Limb (tissue), 2 donors: ENCODE data around the gene ALMS1.
"Not testable (repeated sequence)": the region's sequence is repeated elsewhere in the genome, so short reads cannot be mapped to it uniquely, and the experiment has no call there.

Experiments used
- DNase-seq, 2 donors: peaks; one replicate each; pipeline ENCODE4 v3.0.0-alpha.2; 2016; ENCODE audit errors: extremely low spot score in 2 of 2

ALMS1 gene

DNA sequence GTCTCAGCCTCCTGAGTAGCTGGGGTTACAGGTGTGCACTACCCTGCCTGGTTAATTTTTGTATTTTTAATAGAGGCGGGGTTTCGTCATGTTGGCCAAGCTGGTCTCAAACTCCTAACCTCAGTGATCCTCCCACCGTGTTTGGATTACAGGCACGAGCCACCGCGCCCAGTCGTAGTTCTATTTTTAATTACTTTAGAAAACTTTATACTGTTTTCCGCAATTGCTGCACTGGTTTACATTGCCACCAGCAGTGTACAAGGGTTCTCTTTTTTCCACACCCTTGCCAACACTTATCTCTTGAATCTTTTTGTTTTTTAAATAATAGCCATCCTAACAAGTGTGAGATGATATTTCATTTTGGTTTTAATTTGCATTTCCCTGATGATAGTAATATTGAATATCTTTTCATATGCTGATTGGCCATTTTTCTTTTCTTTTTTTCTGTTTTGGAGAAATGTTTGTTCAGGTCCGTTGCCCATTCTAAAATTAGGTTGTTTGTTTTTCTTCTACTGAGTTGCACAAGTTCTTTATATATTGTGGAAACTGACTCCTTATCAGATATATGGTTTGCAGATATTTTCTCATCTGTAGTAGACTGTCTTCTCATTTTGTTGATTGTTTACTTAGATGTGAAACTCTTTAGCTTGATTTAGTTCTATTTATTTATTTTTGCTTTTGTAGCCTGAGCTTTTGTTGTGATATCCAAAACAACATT is 16.9 kb downstream of the ALMS1 start:
- no peak for DNase-seq

DNA sequence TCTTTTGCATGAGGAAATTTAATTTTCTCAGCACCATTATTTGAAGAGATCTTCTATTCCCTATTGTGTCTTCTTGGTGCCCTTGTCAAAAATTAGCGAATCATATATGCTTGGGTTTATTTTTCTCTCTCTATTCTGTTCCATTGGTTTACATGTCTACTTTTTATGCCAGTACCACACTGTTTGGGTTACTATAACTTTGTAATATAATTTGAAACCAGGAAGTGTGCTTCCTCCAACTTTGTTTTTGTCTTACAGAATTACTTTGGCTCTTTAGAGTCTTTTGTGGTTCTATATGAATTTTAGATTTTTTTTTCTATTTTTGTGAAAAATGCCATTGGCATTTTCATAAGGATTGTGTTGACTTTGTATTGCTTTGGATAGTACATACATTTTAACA is 17.6 kb downstream of the ALMS1 start:
- no peak for DNase-seq

DNA sequence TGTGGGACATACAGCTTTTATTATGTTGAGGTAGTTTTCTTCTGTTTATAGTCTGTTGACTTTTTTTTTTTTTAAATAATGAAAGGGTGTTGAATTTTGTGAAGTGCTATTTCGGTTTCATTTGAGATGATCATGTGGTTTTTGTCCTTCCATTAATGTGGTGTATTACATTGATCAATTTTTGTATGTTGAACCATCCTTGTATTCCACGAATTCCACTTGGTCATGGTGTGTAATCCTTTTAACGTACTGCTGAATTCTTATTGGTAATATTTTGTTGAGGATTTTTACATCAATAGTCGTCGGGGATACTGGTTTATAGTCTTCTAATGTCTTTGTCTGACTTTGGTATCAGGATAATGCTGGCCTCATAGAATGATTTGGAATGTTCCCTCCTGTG is 18.8 kb downstream of the ALMS1 start:
- DNase-seq, result no peak

DNA sequence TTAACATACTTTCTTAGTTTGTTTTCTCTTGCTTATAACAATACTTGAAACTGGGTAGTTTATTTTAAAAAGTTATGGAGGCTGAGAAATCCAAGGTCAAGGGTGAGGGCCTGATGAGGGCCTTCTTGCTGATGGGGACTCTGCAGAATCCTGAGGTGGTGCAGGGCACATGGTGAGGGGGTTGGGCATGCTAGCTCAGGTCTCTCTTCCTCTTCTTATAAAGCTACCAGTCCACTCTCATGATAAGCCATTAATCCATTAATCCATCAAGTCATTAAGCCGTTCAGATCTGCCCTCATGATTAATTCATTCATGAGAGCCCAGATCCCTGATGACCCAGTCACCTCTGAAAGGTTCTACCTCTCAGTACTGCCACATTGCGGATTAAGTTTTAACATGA is 21.4 kb downstream of the ALMS1 start:
- no peak for DNase-seq

DNA sequence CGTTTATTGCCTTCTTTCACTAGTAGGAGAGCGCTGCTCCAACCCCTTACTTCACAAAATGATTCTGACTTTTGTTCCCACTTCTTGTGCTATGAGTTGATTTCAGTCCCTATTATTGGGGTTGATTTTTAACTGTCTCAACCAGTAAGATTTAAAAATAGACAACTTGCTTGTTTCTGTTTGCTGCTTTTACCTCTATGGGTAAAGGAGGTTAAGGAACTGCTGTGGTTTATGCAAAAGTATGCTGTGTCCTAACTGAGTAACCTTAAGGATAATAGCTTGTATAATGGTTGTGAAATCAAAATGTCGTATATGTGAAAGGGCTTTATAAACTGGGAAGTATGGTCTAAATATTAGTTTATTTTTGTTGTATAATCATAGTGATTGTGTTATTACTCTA is 22.6 kb downstream of the ALMS1 start:
- DNase-seq, result no peak

DNA sequence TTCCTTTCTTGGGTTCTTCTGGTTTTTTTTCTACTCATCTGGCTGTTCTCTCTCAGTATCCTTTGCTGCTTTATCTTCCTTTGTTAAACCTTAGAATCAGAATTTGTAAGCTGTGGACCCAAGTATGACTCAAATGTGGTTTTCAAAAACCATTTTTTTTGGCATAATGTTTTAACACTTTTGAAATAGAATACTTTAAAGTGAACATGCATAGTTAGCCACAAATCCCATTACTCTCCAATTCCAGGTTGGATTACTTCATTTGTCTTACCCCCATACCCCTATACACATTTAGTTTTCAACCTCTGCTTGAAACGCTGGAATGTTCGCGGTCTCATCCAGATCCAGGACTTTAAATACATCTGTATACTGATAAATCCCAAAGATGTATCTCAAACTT is 29.1 kb downstream of the ALMS1 start:
- no peak for DNase-seq

DNA sequence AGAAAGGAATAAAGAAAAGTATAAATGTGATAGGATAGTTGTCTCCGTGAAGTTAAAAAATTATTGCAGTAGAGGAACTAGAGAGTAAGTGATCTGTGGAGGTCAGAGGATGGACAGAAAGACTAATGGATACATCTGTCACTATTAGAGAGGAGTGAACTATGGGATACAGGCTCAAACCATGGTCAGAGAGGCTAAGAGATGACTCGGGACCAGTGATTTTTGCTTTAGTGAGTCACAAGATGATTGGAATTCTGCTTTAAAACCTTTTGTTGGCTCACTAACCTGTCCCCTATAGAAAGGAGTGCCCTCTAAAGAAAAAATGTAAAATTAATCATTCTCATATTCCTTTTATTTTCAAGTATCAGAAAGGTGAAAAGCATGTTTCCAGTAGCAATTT is 30.3 kb downstream of the ALMS1 start:
- DNase-seq, result no peak

DNA sequence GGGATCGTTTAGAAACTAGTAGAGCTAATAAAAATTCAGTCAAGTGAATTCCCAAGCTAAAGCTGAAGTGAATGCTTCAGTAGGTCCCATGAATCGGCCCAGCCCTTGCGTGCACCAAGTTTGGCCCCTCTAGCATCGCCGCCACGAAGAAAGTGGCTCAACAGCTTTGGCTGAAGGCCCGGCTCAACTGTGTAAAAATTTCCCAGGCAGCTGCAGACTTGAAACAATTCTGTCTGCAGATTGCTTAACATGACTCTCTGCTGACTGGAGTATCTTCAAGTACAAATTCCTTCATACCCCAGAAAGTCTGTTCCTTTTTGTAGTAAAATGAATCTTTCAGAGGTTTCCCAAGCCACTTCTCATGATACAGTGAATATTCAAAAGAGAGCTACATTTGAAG is 32.7 kb downstream of the ALMS1 start:
- peak; percentile 38 to 50 for DNase-seq

DNA sequence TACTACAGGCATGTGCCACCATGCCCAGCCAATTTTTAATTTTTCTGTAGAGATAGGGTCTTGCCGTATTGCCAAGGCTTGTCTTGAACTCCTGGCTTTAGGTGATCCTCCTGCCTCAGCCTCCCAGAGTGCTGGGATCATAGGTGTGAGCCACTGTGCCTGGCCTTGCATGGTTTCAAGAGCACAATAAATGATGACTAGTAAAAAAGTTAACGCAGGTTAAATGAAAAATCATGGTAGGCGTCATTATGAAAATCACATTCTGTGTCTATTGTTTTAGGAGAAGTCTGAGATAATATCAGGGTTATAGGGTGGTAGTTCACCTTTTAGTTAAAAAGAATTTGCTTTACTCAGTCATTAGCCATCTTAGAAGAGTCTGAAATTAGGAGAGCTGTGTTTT is 38.3 kb downstream of the ALMS1 start:
- DNase-seq, result no peak

DNA sequence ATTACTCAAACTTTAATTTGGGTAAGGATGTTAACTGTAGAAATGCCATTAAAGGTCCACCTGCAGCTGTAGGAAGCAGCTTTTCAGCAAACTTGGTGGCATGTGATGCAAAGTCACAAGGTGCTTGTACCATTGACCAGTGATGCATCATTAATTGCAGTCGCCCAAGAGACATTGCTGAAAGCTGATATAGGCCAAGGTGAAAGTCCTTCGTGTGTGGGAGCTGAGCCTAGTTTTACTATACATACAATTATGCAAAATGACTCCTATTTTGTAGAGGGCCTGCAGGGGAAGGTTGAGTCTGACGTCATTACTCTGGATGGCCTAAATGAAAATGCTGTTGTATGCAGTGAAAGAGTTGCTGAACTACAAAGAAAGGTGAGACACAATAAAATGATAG is 40.5 kb downstream of the ALMS1 start:
- no peak for DNase-seq

DNA sequence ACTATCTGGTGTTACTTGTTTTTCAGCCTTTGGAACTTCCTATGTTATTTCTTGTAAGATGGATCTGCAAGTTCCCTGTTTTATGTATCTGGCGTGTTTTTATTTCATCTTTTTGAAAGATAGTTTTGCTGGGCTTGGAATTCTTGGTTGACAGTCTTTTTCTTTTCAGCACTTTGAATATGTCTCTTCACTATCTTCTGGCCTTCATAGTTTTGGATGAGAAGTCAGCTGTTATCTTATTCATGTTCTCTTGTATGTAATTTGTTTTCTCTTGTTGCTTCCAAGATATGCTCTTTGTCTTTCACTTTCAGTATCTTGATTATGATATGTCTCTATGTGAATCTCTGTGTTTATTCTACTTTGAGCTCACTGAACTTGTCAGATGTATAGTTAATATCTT is 50.4 kb downstream of the ALMS1 start:
- DNase-seq, result no peak

DNA sequence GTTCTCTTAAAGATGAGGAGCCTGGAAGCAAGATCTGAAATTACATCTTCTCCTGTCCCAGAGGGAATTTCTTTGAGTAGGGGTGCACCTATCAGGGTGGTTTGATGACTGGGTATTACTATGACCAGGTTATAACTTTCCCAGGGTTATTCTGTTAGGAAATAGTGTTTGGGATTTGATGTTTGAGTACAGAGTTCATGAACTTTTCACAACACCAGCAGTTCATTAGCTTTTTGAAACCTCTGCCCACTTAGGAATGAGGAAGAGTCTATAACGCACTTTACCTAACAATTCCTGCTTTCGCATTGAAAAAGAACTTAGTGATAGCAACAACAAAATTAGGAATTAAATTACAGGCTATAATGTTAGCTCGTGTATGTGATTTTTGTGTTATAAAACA is 58.6 kb downstream of the ALMS1 start:
- DNase-seq, result no peak

DNA sequence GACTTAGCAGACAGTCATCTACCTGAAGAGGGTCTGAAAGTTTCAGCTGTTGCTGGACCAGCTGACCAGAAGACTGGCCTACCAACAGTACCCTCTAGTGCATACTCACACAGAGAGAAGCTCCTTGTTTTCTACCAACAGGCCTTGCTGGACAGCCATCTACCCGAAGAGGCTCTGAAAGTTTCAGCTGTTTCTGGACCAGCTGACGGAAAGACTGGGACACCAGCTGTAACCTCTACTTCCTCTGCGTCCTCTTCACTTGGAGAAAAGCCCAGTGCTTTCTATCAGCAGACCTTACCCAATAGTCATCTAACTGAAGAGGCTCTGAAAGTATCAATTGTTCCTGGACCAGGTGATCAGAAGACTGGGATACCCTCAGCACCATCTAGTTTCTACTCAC is 63.2 kb downstream of the ALMS1 start:
- DNase-seq, result no peak

DNA sequence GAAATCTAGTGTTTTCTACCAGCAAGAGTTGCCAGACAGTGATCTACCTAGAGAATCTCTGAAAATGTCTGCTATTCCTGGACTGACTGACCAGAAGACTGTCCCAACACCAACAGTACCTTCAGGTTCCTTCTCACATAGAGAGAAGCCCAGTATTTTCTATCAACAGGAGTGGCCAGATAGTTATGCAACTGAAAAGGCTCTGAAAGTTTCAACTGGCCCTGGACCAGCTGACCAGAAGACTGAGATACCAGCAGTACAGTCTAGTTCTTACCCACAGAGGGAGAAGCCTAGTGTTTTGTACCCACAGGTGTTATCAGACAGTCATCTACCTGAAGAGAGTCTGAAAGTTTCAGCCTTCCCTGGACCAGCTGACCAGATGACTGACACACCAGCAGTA is 63.8 kb downstream of the ALMS1 start:
- no peak for DNase-seq

DNA sequence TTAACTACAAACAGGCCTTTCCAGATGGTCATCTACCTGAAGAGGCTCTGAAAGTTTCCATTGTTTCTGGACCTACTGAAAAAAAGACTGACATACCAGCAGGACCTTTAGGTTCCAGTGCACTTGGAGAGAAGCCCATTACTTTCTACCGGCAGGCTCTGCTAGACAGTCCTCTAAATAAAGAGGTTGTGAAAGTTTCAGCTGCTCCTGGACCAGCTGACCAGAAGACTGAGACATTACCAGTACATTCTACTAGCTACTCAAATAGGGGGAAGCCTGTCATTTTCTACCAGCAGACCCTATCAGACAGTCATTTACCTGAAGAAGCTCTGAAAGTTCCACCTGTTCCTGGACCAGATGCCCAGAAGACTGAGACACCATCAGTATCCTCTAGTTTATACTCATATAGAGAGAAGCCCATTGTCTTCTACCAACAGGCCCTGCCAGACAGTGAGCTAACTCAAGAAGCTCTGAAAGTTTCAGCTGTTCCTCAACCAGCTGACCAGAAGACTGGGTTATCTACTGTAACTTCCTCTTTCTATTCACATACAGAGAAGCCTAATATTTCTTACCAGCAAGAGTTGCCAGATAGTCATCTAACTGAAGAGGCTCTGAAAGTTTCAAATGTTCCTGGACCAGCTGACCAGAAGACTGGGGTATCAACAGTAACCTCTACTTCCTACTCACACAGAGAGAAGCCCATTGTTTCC is 65.8 kb downstream of the ALMS1 start:
- no peak for DNase-seq

DNA sequence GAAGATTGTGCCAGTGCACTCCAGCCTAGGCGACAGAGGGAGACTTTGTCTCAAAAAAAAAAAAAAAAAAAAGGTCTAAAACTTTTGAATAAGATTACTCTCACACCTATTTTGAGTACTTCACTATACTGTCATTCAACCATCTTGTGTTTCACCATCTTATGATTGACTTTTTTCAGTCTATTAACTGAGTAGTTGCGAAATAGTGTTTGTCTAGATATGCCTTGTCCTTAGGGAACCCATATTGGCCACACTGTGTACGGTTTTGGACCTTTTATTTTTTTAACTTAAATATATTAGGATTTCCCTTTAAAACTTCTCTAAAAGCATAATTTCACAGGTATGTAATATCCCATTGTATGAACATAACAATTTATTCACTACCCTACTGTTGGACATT is 72.3 kb downstream of the ALMS1 start:
- DNase-seq, result no peak

DNA sequence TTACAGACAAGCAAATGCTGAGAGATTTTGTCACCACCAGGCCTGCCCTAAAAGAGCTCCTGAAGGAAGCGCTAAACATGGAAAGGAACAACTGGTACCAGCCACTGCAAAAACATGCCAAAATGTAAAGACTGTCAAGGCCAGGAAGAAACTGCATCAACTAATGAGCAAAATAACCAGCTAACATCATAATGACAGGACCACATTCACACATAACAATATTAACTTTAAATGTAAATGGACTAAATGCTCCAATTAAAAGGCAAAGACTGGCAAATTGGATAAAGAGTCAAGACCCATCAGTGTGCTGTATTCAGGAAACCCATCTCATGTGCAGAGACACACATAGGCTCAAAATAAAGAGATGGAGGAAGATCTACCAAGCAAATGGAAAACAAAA is 76.8 kb downstream of the ALMS1 start:
- not testable (repeated sequence) for DNase-seq

DNA sequence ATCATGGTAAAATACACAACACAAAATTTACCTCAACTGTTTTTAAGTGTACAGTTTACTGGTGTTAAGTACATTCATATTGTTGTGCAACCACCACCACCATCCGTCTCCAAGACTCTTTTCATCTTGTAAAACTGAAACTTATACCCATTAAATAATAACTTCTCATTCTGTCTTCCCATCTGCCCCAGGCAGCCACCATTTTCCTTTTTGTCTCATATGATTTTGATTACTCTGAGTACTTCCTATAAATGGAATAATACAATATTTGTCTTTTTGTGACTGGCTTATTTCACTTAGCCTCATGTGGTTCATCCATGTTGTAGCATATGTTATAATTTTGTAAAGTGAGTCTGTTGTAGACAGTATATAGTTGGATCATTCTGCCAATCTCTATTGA is 82.7 kb downstream of the ALMS1 start:
- no peak for DNase-seq

DNA sequence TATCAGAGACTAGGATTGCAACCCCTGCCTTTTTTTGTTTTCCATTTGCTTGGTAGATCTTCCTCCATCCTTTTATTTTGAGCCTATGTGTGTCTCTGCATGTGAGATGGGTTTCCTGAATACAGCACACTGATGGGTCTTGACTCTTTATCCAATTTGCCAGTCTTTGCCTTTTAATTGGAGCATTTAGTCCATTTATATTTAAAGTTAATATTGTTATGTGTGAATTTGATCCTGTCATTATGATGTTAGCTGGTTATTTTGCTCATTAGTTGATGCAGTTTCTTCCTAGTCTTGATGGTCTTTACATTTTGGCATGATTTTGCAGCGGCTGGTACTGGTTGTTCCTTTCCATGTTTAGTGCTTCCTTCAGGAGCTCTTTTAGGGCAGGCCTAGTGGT is 98.2 kb downstream of the ALMS1 start:
- DNase-seq, result not testable (repeated sequence)

DNA sequence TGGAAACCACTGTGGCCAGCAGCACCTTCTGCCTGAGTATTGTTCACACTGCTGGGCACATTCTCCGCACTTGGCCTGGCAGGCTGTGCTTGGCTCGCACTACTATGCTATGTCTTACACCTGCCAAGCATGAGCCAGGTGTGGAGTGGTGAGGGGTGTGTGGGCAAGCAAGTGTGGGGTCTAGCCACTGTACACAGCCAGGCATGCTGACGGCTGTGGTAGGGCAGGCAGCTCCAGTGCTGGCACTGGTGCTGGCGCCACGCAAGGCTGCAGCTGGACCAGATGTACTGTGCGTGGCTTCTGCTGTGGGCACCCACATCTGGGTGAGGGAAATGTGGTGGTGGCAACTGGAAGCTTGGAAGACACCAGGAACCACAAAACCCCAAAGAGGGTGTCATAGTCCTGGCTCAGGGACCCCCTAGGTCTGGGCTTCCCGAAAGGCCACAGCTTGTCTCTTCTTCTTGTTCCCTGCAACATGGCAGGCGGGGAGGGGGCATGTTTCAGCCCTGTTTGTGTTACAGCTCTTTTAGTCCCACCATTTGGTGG is 101.5 kb downstream of the ALMS1 start:
- no peak for DNase-seq

DNA sequence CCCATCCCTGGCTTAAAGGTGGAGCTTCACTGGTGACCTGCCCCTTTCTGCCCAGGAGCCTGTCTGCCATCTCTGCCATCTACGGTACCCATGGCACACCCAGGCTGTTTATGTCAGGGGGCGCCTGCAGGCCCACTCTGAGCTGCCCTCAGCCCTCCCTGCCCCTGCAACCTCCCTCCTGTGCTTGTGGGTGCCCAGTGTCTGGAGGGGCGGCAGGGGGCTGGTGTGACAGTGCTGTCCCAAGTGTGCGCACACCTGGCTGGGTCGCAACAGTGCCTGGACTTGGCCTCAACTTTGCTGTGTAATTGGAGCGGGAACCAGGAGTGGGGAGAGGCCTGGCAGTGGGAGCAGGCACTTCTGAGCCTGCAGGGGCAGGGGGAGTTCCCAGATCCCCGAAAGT is 102.4 kb downstream of the ALMS1 start:
- DNase-seq, result no peak

DNA sequence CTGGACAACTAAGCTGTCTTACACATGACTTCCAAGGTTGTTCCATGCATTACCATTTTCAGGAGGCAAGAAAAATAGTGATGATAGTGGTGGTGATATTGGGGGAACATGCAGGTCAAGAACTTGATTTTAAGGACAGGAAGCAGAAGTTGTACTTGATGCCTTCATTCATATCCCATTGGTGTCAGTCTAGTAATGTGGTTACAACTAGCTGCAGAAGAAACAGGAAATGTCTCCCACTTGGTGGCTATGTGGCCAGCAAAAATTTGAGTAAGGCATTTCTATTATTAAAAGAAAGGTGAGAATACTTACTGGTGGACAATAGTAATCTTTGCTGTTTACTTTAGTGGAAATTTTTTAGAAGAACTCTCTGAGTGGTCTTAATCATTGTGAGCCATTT is 103.4 kb downstream of the ALMS1 start:
- no peak for DNase-seq

DNA sequence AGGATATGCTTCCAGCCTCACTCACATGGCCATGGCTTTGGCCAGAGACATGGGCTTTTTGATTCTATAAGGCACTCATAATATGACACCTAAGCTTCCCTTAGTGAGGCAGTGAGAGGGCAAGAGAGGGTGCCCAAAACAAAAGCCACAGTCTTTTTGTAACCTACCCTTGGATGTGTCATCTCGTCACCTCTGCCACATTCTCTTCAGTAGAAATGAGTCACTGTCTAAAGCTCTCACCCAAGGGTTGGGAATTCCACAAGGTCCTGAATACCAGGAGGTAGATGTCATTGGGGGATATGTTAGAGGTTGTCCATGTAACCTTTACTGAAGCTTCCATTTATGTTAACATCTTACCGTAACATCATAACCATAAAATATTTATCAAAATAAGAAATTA is 108.4 kb downstream of the ALMS1 start:
- no peak for DNase-seq
